ENCODE measurements around the gene SLC22A8. TPM values are rescaled to one million over a fixed set of nuclear protein-coding genes. Genes with fewer than 3 reads are reported as not detected.

The SLC22A8 gene
- total RNA-seq, 4 donors from 2014 or later: not detected

DNA sequence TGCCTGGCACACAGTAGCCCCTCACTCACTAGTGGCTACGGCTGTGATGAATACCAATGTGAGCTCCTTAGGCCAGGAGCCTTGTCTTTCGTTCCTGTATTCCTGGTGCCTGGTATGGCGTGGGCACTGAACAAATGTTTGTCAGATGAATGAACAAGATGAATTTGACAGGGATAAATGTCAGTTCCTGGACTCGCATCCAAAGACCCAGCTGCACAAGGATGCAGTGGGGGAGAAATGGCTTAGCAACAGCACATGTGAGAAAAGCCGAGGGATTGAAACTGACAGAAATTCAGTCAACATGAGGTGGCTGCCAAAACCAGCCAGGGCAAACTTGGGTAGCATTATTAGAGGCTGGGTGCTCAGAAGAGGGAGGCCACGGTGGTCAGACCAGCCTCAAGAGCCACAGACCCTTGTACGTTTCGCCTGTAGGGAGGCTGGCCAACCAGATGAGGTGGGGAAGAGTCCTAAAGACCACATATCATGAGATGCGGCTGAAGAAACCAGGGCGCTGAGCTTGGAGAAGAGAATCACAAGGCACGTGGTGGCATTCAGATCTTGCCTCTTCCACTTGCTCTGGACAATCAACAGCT is 7.7 kb upstream of the SLC22A8 start:
- DNase-seq: no peak
- H3K4me1 ChIP-seq: peaks cover 0 to 14% (median 4%) of the 10 kb centered on the region in 3 donors
- H3K4me3 ChIP-seq: no peak overlapping the region
- intact Hi-C loops (cut with DNase I): no loop called here
- 74 to 80% methylated on average over 11 of the region's 11 CpGs for WGBS, 2 donors
- H3K9me3 ChIP-seq: no peaks in the 10 kb centered on the region
- TF ChIP-seq POLR2A (IDR thresholded peaks at IDR 0.05): no peak
- TF ChIP-seq, protein P1, sequence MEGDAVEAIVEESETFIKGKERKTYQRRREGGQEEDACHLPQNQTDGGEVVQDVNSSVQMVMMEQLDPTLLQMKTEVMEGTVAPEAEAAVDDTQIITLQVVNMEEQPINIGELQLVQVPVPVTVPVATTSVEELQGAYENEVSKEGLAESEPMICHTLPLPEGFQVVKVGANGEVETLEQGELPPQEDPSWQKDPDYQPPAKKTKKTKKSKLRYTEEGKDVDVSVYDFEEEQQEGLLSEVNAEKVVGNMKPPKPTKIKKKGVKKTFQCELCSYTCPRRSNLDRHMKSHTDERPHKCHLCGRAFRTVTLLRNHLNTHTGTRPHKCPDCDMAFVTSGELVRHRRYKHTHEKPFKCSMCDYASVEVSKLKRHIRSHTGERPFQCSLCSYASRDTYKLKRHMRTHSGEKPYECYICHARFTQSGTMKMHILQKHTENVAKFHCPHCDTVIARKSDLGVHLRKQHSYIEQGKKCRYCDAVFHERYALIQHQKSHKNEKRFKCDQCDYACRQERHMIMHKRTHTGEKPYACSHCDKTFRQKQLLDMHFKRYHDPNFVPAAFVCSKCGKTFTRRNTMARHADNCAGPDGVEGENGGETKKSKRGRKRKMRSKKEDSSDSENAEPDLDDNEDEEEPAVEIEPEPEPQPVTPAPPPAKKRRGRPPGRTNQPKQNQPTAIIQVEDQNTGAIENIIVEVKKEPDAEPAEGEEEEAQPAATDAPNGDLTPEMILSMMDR (IDR thresholded peaks at IDR 0.05): no peak
- H3K36me3 ChIP-seq: no peaks in the 10 kb centered on the region
- no peak overlapping the region for H3K27ac ChIP-seq
- peaks cover 0 to 33% (median 0%) of the 10 kb centered on the region in 4 donors for H3K27me3 ChIP-seq

DNA sequence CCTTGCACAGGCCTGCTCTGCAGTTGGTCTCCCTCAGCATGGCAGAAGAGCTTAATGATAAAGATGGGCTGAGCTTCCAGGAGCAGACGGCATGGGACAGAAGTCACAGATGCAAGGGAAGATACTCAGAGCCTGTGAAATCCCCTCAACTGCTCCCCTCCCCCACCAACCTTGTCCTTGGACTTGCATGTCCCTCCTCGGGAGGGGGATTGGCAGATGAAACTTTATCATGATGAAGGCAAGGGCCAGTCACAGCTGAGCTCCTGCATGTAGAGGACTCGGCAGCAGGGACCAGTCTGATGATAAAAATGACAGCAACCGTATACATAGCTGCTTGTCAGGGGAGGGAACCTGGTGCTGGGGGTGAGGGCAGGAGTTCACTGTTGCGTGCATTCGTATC is 6.8 kb upstream of the SLC22A8 start:
- TF ChIP-seq, protein P1 (IDR thresholded peaks at IDR 0.05): no peak
- TF ChIP-seq POLR2A (IDR thresholded peaks at IDR 0.05): no peak
- no peak for DNase-seq
- H3K4me1 ChIP-seq: peaks cover 0 to 14% (median 4%) of the 10 kb centered on the region in 3 donors
- intact Hi-C loops (cut with DNase I): no loop called here
- H3K27me3 ChIP-seq: peaks cover 0 to 40% (median 0%) of the 10 kb centered on the region in 4 donors
- H3K36me3 ChIP-seq: no peaks in the 10 kb centered on the region
- 61 to 93% methylated on average over 5 of the region's 6 CpGs for WGBS, 2 donors
- no peak overlapping the region for H3K4me3 ChIP-seq
- H3K27ac ChIP-seq: no peak overlapping the region
- no peaks in the 10 kb centered on the region for H3K9me3 ChIP-seq

DNA sequence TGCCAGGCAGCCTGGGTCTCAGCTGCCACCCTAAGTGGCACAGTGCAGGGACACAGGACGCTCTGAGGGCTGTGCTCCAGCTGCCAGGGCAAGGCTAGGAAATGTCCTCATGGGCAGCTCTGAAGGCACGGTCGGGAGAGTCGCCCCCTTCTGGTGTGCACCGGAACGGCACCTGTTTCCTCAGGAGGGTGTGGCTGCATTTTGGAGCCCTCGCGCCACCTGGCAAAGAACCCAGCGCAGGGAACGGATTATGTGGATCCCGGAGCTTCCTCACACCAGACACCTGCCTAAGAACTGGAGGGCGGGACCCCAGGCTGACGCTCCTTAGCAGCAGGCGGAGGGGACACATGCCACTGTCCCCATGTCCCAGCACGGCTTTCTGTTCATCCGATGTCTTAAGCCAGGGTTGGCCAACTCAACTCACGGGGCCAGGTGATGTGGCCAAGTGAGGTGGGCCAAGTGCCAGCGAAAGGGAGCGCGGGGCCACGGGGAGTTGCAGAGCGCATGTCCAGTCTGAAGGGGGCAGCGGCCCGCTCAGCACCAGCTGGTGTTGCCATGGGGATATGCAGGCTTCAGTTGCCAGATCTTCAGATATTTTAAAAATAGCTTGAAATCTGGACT is 5.1 kb upstream of the SLC22A8 start:
- DNase-seq: no peak
- no peaks in the 10 kb centered on the region for H3K36me3 ChIP-seq
- H3K27me3 ChIP-seq: peaks cover 0 to 49% (median 0%) of the 10 kb centered on the region in 4 donors
- no peaks in the 10 kb centered on the region for H3K9me3 ChIP-seq
- H3K4me1 ChIP-seq: peaks cover 0 to 23% (median 4%) of the 10 kb centered on the region in 3 donors
- WGBS, 2 donors: 34 to 69% methylated on average over 4 to 5 of the region's 24 CpGs
- no peak for TF ChIP-seq POLR2A (IDR thresholded peaks at IDR 0.05)
- TF ChIP-seq, protein P1 (IDR thresholded peaks at IDR 0.05): peak in 3 of 6 experiments; percentile 13 to 49 (median 28)
- H3K27ac ChIP-seq: no peak overlapping the region
- no peak overlapping the region for H3K4me3 ChIP-seq
- intact Hi-C loops (cut with DNase I): no loop called here

DNA sequence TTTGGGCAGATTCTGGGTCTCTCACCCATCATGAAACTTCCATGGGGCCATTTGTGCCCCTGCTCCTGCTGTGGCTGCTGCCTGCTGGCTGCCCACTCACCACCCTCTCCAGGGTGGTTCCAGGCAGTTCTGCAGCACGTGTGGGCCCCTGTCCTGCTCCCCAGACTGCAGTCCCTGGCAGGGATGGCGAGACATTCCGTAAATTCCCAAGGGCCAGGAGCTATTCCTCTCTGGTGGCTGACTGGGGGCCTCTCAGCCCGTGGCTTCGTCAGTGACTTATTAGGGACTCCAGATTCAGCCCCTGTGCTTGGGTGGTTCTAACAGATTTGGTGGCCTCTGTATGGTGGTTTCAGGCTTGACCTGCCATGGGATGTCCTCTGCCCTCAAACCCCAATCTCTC is 3.9 kb upstream of the SLC22A8 start:
- intact Hi-C loops (cut with DNase I): no loop called here

More for the DNA sequence above, 3.9 kb upstream of the SLC22A8 start:
- WGBS, 2 donors: 85 to 100% methylated on average over 1 to 2 of the region's 5 CpGs
- peaks cover 0 to 24% (median 4%) of the 10 kb centered on the region in 3 donors for H3K4me1 ChIP-seq
- TF ChIP-seq, protein P1 (IDR thresholded peaks at IDR 0.05): no peak
- no peak for TF ChIP-seq POLR2A (IDR thresholded peaks at IDR 0.05)
- no peaks in the 10 kb centered on the region for H3K36me3 ChIP-seq
- no peak overlapping the region for H3K27ac ChIP-seq
- H3K4me3 ChIP-seq: no peak overlapping the region
- peaks cover 0 to 53% (median 0%) of the 10 kb centered on the region in 4 donors for H3K27me3 ChIP-seq
- H3K9me3 ChIP-seq: no peaks in the 10 kb centered on the region
- no peak for DNase-seq

Measured in esophagus squamous epithelium (tissue), 5 donors.